ENCODE measurements around the gene CST7. TPM values are rescaled to one million over a fixed set of nuclear protein-coding genes. Genes with fewer than 3 reads are reported as not detected.

CST7 gene
- total RNA-seq, 1 experiment from 2014 or later: not detected

- no peak overlapping the region for H3T11ph ChIP-seq (ENCODE audit: low read length)
- no peaks in the 10 kb centered on the region for H3K4me1 Mint-ChIP-seq
- DNase-seq: peak; percentile 10
- H4K5ac ChIP-seq (ENCODE audit: insufficient read length, low read depth, low read length): no peak overlapping the region
- no peak overlapping the region for H2BK20ac ChIP-seq (ENCODE audit: low read depth, low read length, poor library complexity, severe bottlenecking)
- no peaks in the 10 kb centered on the region; the same call in 1 of the 2 replicates for H3K79me2 ChIP-seq (ENCODE audit: insufficient read depth, low read length)
- no peaks in the 10 kb centered on the region for H3K4me1 ChIP-seq (ENCODE audit: insufficient read depth, low read length)
- no peak overlapping the region for H3K4me2 ChIP-seq (ENCODE audit: insufficient read depth, insufficient read length, low read length)
- H2BK120ac ChIP-seq (ENCODE audit: low read depth, low read length, poor library complexity, severe bottlenecking): no peak overlapping the region
- no peak overlapping the region for H3K18ac ChIP-seq (ENCODE audit: insufficient read length, low read depth, low read length)
- H3K9me3 ChIP-seq (ENCODE audit: control insufficient read depth, low read depth, low read length): peaks cover 21% of the 10 kb centered on the region
- H3K56ac ChIP-seq (ENCODE audit: insufficient read length, low read depth, low read length): no peak overlapping the region
- H3K23ac ChIP-seq (ENCODE audit: insufficient read length, low read depth, low read length): no peak overlapping the region
- H4K91ac ChIP-seq (ENCODE audit: insufficient read length, low read depth, low read length): no peak overlapping the region
- no peak overlapping the region for H2AFZ ChIP-seq (ENCODE audit: low read length)
- H3K27ac Mint-ChIP-seq: peak overlapping the region in 2 of 3 experiments; percentile 34 to 48; a peak in 2 of 7 replicates
- H2BK12ac ChIP-seq (ENCODE audit: insufficient read length, low read depth, low read length): no peak overlapping the region
- H3K27ac ChIP-seq (ENCODE audit: insufficient read length, low read depth, low read length): no peak overlapping the region
- peaks cover 74 to 84% (median 81%) of the 10 kb centered on the region in 3 experiments for H3K36me3 Mint-ChIP-seq (ENCODE audit: insufficient read depth in 1 of 3, low read depth in 3 of 3)
- no peak overlapping the region for H3K4ac ChIP-seq (ENCODE audit: low read depth, low read length)
- H3K27me3 ChIP-seq (ENCODE audit: insufficient read depth, low read length): no peaks in the 10 kb centered on the region
- H2AK5ac ChIP-seq (ENCODE audit: insufficient read length, low read length): no peak overlapping the region
- no peak overlapping the region for H3K9ac ChIP-seq (ENCODE audit: extremely low read depth, insufficient read length, low read length)
- H3K23me2 ChIP-seq (ENCODE audit: insufficient read length, low read depth, low read length, poor library complexity, severe bottlenecking): no peaks in the 10 kb centered on the region
- H3K79me1 ChIP-seq (ENCODE audit: insufficient read depth, low read depth, low read length, poor library complexity, severe bottlenecking): peaks cover 7% of the 10 kb centered on the region
- no CpG with 5 or more reads among the region's 15 CpGs for WGBS (ENCODE audit: extremely low coverage, insufficient read length, low lambda C conversion rate)
- TF ChIP-seq CTCF (conservative IDR thresholded peaks at IDR 0.05): no peak
- H3K27me3 Mint-ChIP-seq (ENCODE audit: low read depth): no peaks in the 10 kb centered on the region; the same call in 1 of the 2 replicates
- peaks cover 20 to 30% of the 10 kb centered on the region in 2 experiments for H3K9me3 Mint-ChIP-seq
- no peak overlapping the region for H4K8ac ChIP-seq (replicated peaks; ENCODE audit: insufficient read length, low read depth, low read length)
- H2BK15ac ChIP-seq (ENCODE audit: low read depth, low read length): no peak overlapping the region
- no peaks in the 10 kb centered on the region for H4K20me1 ChIP-seq (ENCODE audit: control insufficient read depth, insufficient read depth, insufficient read length)
- no peak overlapping the region; a peak in 1 of 5 replicates for H3K4me3 Mint-ChIP-seq
- no peak overlapping the region for H2BK5ac ChIP-seq (ENCODE audit: insufficient read length, low read length)
- no peak overlapping the region; the same call in 1 of the 2 replicates for H3K14ac ChIP-seq (ENCODE audit: insufficient read depth, low read length)
Observed at GRCh38 chr20:24979036-24979960, 30.2 kb downstream of the CST7 start.
